ENCODE results near the gene EVC. TPM values are rescaled to one million over a fixed set of nuclear protein-coding genes. Genes with fewer than 3 reads are reported as not detected.
A peak's percentile ranks its signal among the peaks of the same experiment; 100 is the strongest.

Gene EVC
- total and polyA plus RNA-seq, 2 of the 4 experiments (the other 2 are of a cell fraction): 16.8 to 18.9 TPM

GRCh38 chr4:5712931-5713330 is 1.9 kb downstream of the EVC start:
- Histone ChIP-seq H3K79me1 (ENCODE audit: low read depth in 1 of 2, low read length in 2 of 2) (peaks cover 24 to 61% of the 10 kb centered on the region in 2 experiments; a peak in 3 of 4 replicates), H2AK5ac (ENCODE audit: low read depth, low read length) (peak overlapping the region; percentile 74; the same call in 1 of the 2 replicates), H3K9me3 (ENCODE audit: control insufficient read depth, insufficient read depth, low read length) (peaks cover 3% of the 10 kb centered on the region; the same call in 1 of the 2 replicates), H2BK15ac (ENCODE audit: low read depth, low read length) (no peak overlapping the region), H3K4me1 (ENCODE audit: control insufficient read depth, insufficient read depth, low read length) (peaks cover 25% of the 10 kb centered on the region), H3K4me2 (ENCODE audit: low read depth, low read length) (peak overlapping the region; percentile 95; the same call in 1 of the 2 replicates), H2AK9ac (replicated peaks; ENCODE audit: low read depth, low read length, poor library complexity) (no peak overlapping the region), H3K14ac (replicated peaks; ENCODE audit: low read depth, low read length) (no peak overlapping the region), H4K8ac (ENCODE audit: low read depth in 2 of 2, low read length in 2 of 2) (no peak overlapping the region), H3K36me3 (ENCODE audit: control insufficient read depth, insufficient read depth, low read length) (no peaks in the 10 kb centered on the region), H3K4me3 (ENCODE audit: insufficient read depth, low read depth, low read length) (no peak overlapping the region), H3K18ac (ENCODE audit: low read depth, low read length) (no peak overlapping the region), H3K4ac (ENCODE audit: low read depth, low read length) (no peak overlapping the region), H3K27ac (ENCODE audit: insufficient read depth, low read length) (no peak overlapping the region), H3K23ac (ENCODE audit: low read depth, low read length) (peak overlapping the region; percentile 19; the same call in 1 of the 2 replicates), H4K20me1 (ENCODE audit: insufficient read depth, low read length) (peaks cover 44% of the 10 kb centered on the region), H4K5ac (ENCODE audit: low read depth, low read length) (no peak overlapping the region), H3K27me3 (ENCODE audit: control insufficient read depth, insufficient read depth, low read length) (no peaks in the 10 kb centered on the region), H2BK120ac (ENCODE audit: low read depth, low read length) (no peak overlapping the region), H2AFZ (replicated peaks; ENCODE audit: low read length, poor library complexity) (no peak overlapping the region), H4K91ac (ENCODE audit: insufficient read depth, low read depth, low read length) (no peak overlapping the region), H3K9ac (ENCODE audit: low read depth, low read length) (no peak overlapping the region), H3K56ac (ENCODE audit: extremely low read depth, insufficient read depth, low read length) (no peak overlapping the region), H2BK5ac (ENCODE audit: low read depth, low read length, poor library complexity, severe bottlenecking) (no peak overlapping the region), H2BK20ac (ENCODE audit: low read depth, low read length) (no peak overlapping the region), H3K9me1 (ENCODE audit: insufficient read depth, low read length) (peaks cover 25% of the 10 kb centered on the region)
- intact Hi-C loops (cut with micrococcal nuclease): loop anchor here (2.0 kb wide), 1 partner anchor 78 kb away; no protein-coding TSS in a partner anchor
- CTCF ChIA-PET: interaction anchor here (1.3 kb wide), 1 partner anchor 9 kb away, joined by 3 read pairs; no protein-coding TSS in a partner anchor
- POLR2A ChIA-PET (ENCODE audit: unreplicated experiment): no interaction called here
- no TSS peak for BruUV-seq (replicated peaks)
- WGBS, 2 experiments (ENCODE audit: extremely low coverage in 2 of 2, insufficient read length in 1 of 2): 100% methylated on average over 1 of the region's 3 CpGs; no CpG with 5 or more reads in 1 of the 2 experiments
- ATAC-seq (ENCODE audit: low read depth) (no peak), DNase-seq (no peak)
- in situ Hi-C loops (cut with MboI; ENCODE audit: low sequenced_read_pairs): no loop called here
- TF ChIP-seq MAFK (IDR thresholded peaks at IDR 0.05; ENCODE audit: low read depth, low read length): no peak
- TF ChIP-seq ELK1 (IDR thresholded peaks at IDR 0.05; ENCODE audit: borderline replicate concordance, low read depth, low read length): no peak
- TF ChIP-seq MAZ (IDR thresholded peaks at IDR 0.05; ENCODE audit: borderline replicate concordance, low read depth, low read length): no peak
- no peak for TF ChIP-seq USF2 (IDR thresholded peaks at IDR 0.05; ENCODE audit: low read depth, low read length)
- dilution Hi-C loops (cut with HindIII; ENCODE audit: low sequenced_read_pairs, unreplicated experiment): no loop called here

Measured in IMR-90 (cell line).